H9 (cell line): ENCODE results near the gene OR1J2. TPM values are rescaled to one million over a fixed set of nuclear protein-coding genes. Genes with fewer than 3 reads are reported as not detected.

ENCODE experiments used
- DNase-seq: peaks from one replicate; pipeline ENCODE4 v3.0.0-alpha.2; 2017
- H2AFZ ChIP-seq: one replicate; pipeline ENCODE4 v1.6.1; 2013; ENCODE audit warnings: mild to moderate bottlenecking, low read length, control low read depth, moderate library complexity
- H2AK5ac ChIP-seq: 2 replicates; pipeline ENCODE4 v1.6.1; 2013; ENCODE audit warnings: low read length, control low read depth, mixed read lengths; ENCODE audit not compliant: insufficient read length
- H2BK120ac ChIP-seq: one replicate; pipeline ENCODE4 v1.6.1; 2013; ENCODE audit warnings: low read depth, mild to moderate bottlenecking, low read length, control low read depth, inconsistent platforms; ENCODE audit not compliant: poor library complexity, severe bottlenecking
- H2BK12ac ChIP-seq: 2 replicates; pipeline ENCODE4 v1.6.1; 2013; ENCODE audit warnings: low read length, control low read depth, mixed read lengths, low read depth; ENCODE audit not compliant: insufficient read length
- H2BK15ac ChIP-seq: 2 replicates; pipeline ENCODE4 v1.6.1; 2013; ENCODE audit warnings: low read depth, low read length, control low read depth
- H2BK20ac ChIP-seq: one replicate; pipeline ENCODE4 v1.6.1; 2013; ENCODE audit warnings: low read depth, mild to moderate bottlenecking, low read length, control low read depth, inconsistent platforms; ENCODE audit not compliant: poor library complexity, severe bottlenecking
- H2BK5ac ChIP-seq: 2 replicates; pipeline ENCODE4 v1.6.1; 2013; ENCODE audit warnings: low read length, control low read depth, mixed read lengths; ENCODE audit not compliant: insufficient read length
- H3K14ac ChIP-seq: 2 replicates; pipeline ENCODE4 v1.6.1; 2013; ENCODE audit warnings: low read length, control low read depth; ENCODE audit not compliant: insufficient read depth
- H3K18ac ChIP-seq: 2 replicates; pipeline ENCODE4 v1.6.1; 2013; ENCODE audit warnings: low read depth, mild to moderate bottlenecking, mixed read lengths, low read length, control low read depth; ENCODE audit not compliant: insufficient read length
- H3K23ac ChIP-seq: 2 replicates; pipeline ENCODE4 v1.6.1; 2013; ENCODE audit warnings: low read length, control low read depth, mixed read lengths, low read depth; ENCODE audit not compliant: insufficient read length
- H3K23me2 ChIP-seq: 2 replicates; pipeline ENCODE4 v1.6.1; 2013; ENCODE audit warnings: low read depth, mild to moderate bottlenecking, mixed read lengths, low read length, control low read depth; ENCODE audit not compliant: insufficient read length, poor library complexity, severe bottlenecking
- H3K27ac ChIP-seq: 2 replicates; pipeline ENCODE4 v1.5.1; 2013; ENCODE audit warnings: low read length, control low read depth, mixed read lengths, low read depth; ENCODE audit not compliant: insufficient read length
- H3K27me3 ChIP-seq: 2 replicates; pipeline ENCODE4 v1.6.1; 2013; ENCODE audit warnings: low read length, control low read depth, inconsistent platforms; ENCODE audit not compliant: insufficient read depth
- H3K4ac ChIP-seq: 2 replicates; pipeline ENCODE4 v1.6.1; 2013; ENCODE audit warnings: low read depth, mild to moderate bottlenecking, control low read depth, inconsistent platforms, low read length, moderate library complexity
- H3K4me1 ChIP-seq: 2 replicates; pipeline ENCODE4 v1.6.1; 2013; ENCODE audit warnings: low read length, control low read depth, inconsistent platforms; ENCODE audit not compliant: insufficient read depth
- H3K4me2 ChIP-seq: 2 replicates; pipeline ENCODE4 v1.6.1; 2013; ENCODE audit warnings: low read length, control low read depth, mixed read lengths; ENCODE audit not compliant: insufficient read length, insufficient read depth
- H3K56ac ChIP-seq: 2 replicates; pipeline ENCODE4 v1.6.1; 2013; ENCODE audit warnings: low read depth, mild to moderate bottlenecking, mixed read lengths, low read length, control low read depth; ENCODE audit not compliant: insufficient read length
- H3K79me1 ChIP-seq: 2 replicates; pipeline ENCODE4 v1.6.1; 2013; ENCODE audit warnings: low read depth, mild to moderate bottlenecking, moderate library complexity, low read length, control low read depth, inconsistent platforms; ENCODE audit not compliant: insufficient read depth, poor library complexity, severe bottlenecking
- H3K79me2 ChIP-seq: 2 replicates; pipeline ENCODE4 v1.6.1; 2013; ENCODE audit warnings: low read length, control low read depth, inconsistent platforms; ENCODE audit not compliant: insufficient read depth
- H3K9ac ChIP-seq: 2 replicates; pipeline ENCODE4 v1.6.1; 2013; ENCODE audit warnings: low read length, control low read depth, mixed read lengths; ENCODE audit not compliant: insufficient read length; ENCODE audit errors: extremely low read depth
- H3K9me3 ChIP-seq: one replicate; pipeline ENCODE4 v1.6.1; 2013; ENCODE audit warnings: low read depth, low read length, inconsistent platforms; ENCODE audit not compliant: control insufficient read depth
- H3T11ph ChIP-seq: one replicate; pipeline ENCODE4 v1.6.1; 2013; ENCODE audit warnings: mild to moderate bottlenecking, low read length, control low read depth, inconsistent platforms
- H4K20me1 ChIP-seq: one replicate; pipeline ENCODE4 v1.6.1; 2013; ENCODE audit not compliant: control insufficient read depth, insufficient read length, insufficient read depth
- H4K5ac ChIP-seq: 2 replicates; pipeline ENCODE4 v1.6.1; 2013; ENCODE audit warnings: low read depth, mild to moderate bottlenecking, mixed read lengths, low read length, control low read depth; ENCODE audit not compliant: insufficient read length
- H4K8ac ChIP-seq: replicated peaks from 2 replicates; pipeline ENCODE4 v1.6.1; 2013; ENCODE audit warnings: low read length, control low read depth, mixed read lengths, low read depth; ENCODE audit not compliant: insufficient read length
- H4K91ac ChIP-seq: 2 replicates; pipeline ENCODE4 v1.6.1; 2013; ENCODE audit warnings: low read depth, mild to moderate bottlenecking, moderate library complexity, mixed read lengths, low read length, control low read depth; ENCODE audit not compliant: insufficient read length
- H3K27ac Mint-ChIP-seq, 3 experiments: 2 replicates in 2 of 3; 3 replicates in 1 of 3; pipeline ENCODE4 v1.8.0; 2020 to 2021; ENCODE audit warnings: mixed read lengths in 3 of 3, mild to moderate bottlenecking in 1 of 3, moderate library complexity in 1 of 3
- H3K27me3 Mint-ChIP-seq: 2 replicates; pipeline ENCODE4 v1.8.0; 2021; ENCODE audit warnings: low read depth, mild to moderate bottlenecking, moderate library complexity, mixed read lengths
- H3K36me3 Mint-ChIP-seq, 3 experiments: 2 replicates in 2 of 3; 3 replicates in 1 of 3; pipeline ENCODE4 v1.8.0; 2020 to 2021; ENCODE audit warnings: low read depth in 3 of 3, mixed read lengths in 3 of 3; ENCODE audit not compliant: insufficient read depth in 1 of 3
- H3K4me1 Mint-ChIP-seq, 2 experiments: 2 replicates each; pipeline ENCODE4 v1.8.0; 2020; ENCODE audit warnings: mixed read lengths in 2 of 2
- H3K4me3 Mint-ChIP-seq, 2 experiments: 2 replicates in 1 of 2; 3 replicates in 1 of 2; pipeline ENCODE4 v1.8.0; 2020 to 2021; ENCODE audit warnings: mild to moderate bottlenecking in 2 of 2, mixed read lengths in 2 of 2, moderate library complexity in 1 of 2
- H3K9me3 Mint-ChIP-seq, 2 experiments: 2 replicates in 1 of 2; 3 replicates in 1 of 2; pipeline ENCODE4 v1.8.0; 2020; ENCODE audit warnings: mild to moderate bottlenecking in 2 of 2, mixed read lengths in 2 of 2, moderate library complexity in 1 of 2
- CTCF ChIP-seq: fragments of 200-600 bp; sonication (generic); conservative IDR thresholded peaks from 3 replicates; pipeline ENCODE4 v1.8.0; 2021; ENCODE audit warnings: antibody characterized with exemption, mild to moderate bottlenecking
- WGBS: extraction: QIAGEN DNeasy Blood & Tissue Kit; methylation state at CpG from one replicate; pipeline ENCODE4 v1.1.7; 2013; ENCODE audit warnings: missing lambda C conversion rate, low lambda C conversion rate, mixed read lengths; ENCODE audit not compliant: insufficient read length; ENCODE audit errors: extremely low coverage; 5-methylcytosine and 5-hydroxymethylcytosine counted together
- total RNA-seq: library from RNA; stranded (reverse); gene quantifications from 2 replicates; pipeline ENCODE4 v1.2.1, GENCODE V29; 2021

The OR1J2 gene
- total RNA-seq, 1 experiment from 2014 or later = not detected

- no peaks in the 10 kb centered on the region for H3K27me3 ChIP-seq
- H3K56ac ChIP-seq = no peak overlapping the region
- no peak overlapping the region for H3K4me2 ChIP-seq
- H2BK12ac ChIP-seq = no peak overlapping the region
- peaks cover 6% of the 10 kb centered on the region; the same call in 1 of the 2 replicates for H3K27me3 Mint-ChIP-seq
- H4K20me1 ChIP-seq = no peaks in the 10 kb centered on the region
- TF ChIP-seq CTCF = no peak
- H2AK5ac ChIP-seq = no peak overlapping the region
- H2BK5ac ChIP-seq = no peak overlapping the region
- no peak overlapping the region for H3K27ac ChIP-seq
- no peak overlapping the region for H2AFZ ChIP-seq
- H3K4me1 Mint-ChIP-seq = no peaks in the 10 kb centered on the region
- no peak overlapping the region for H3K27ac Mint-ChIP-seq
- H2BK15ac ChIP-seq = no peak overlapping the region
- peaks cover 0 to 16% (median 0%) of the 10 kb centered on the region in 3 experiments; a peak in 3 of 7 replicates for H3K36me3 Mint-ChIP-seq
- H3K18ac ChIP-seq = no peak overlapping the region
- H3K23me2 ChIP-seq = no peaks in the 10 kb centered on the region
- no peak overlapping the region for H2BK20ac ChIP-seq
- no peaks in the 10 kb centered on the region for H3K4me1 ChIP-seq
- H3T11ph ChIP-seq = no peak overlapping the region
- no CpG with 5 or more reads among the region's 3 CpGs for WGBS
- H3K4ac ChIP-seq = no peak overlapping the region
- H3K79me1 ChIP-seq = no peaks in the 10 kb centered on the region
- no peak overlapping the region for H4K91ac ChIP-seq
- no peak overlapping the region for H3K14ac ChIP-seq
- no peak overlapping the region for H3K23ac ChIP-seq
- H3K79me2 ChIP-seq = no peaks in the 10 kb centered on the region
- DNase-seq = no peak
- peaks cover 31% of the 10 kb centered on the region for H3K9me3 ChIP-seq
- H4K8ac ChIP-seq = no peak overlapping the region
- peaks cover 68 to 95% of the 10 kb centered on the region in 2 experiments for H3K9me3 Mint-ChIP-seq
- no peak overlapping the region for H4K5ac ChIP-seq
- no peak overlapping the region for H3K4me3 Mint-ChIP-seq
- H2BK120ac ChIP-seq = no peak overlapping the region
- no peak overlapping the region for H3K9ac ChIP-seq
Observed at GRCh38 chr9:122477346-122477745, 33.3 kb upstream of the OR1J2 start.
